HepG2 (cell line): ENCODE data around the gene AMPD2. TPM values are rescaled to one million over a fixed set of nuclear protein-coding genes. Genes with fewer than 3 reads are reported as not detected.

Source experiments
- AKAP8 ChIP-seq: sonication (generic); formaldehyde crosslinking; IDR thresholded peaks from 2 replicates; pipeline ENCODE4 v1.5.1; 2020; ENCODE audit warnings: mild to moderate bottlenecking, missing genetic modification reagents
- FOXK1 ChIP-seq: sonication (generic); formaldehyde crosslinking; IDR thresholded peaks from 2 replicates; pipeline ENCODE4 v1.4.0; 2020; ENCODE audit warnings: low read depth, missing genetic modification reagents, borderline replicate concordance
- HNRNPH1 ChIP-seq: fragments of 200-400 bp; formaldehyde crosslinking; optimal IDR thresholded peaks from 2 replicates; pipeline ENCODE3; 2017; ENCODE audit warnings: mild to moderate bottlenecking, low read depth, low read length
- HOXA3 ChIP-seq: sonication (generic); formaldehyde crosslinking; IDR thresholded peaks from 2 replicates; pipeline ENCODE4 v1.5.0; 2020; ENCODE audit warnings: missing genetic modification reagents
- IKZF1 ChIP-seq: fragments of 450-650 bp; IDR thresholded peaks from 2 replicates; pipeline ENCODE4 v1.7.1; 2016
- MBNL3 ChIP-seq: fragments of 250-450 bp; sonication (Bioruptor Pico); conservative IDR thresholded peaks from 2 replicates; pipeline ENCODE4 v1.8.0; 2022; ENCODE audit warnings: mild to moderate bottlenecking, inconsistent platforms
- MED13 ChIP-seq: sonication (generic); formaldehyde crosslinking; IDR thresholded peaks from 2 replicates; pipeline ENCODE4 v1.5.0; 2020; ENCODE audit warnings: missing genetic modification reagents
- MTA1 ChIP-seq: sonication (generic); formaldehyde crosslinking; IDR thresholded peaks from 2 replicates; pipeline ENCODE4 v1.4.0; 2020; ENCODE audit warnings: missing genetic modification reagents, mild to moderate bottlenecking, borderline replicate concordance
- MTF1 ChIP-seq: sonication (generic); formaldehyde crosslinking; IDR thresholded peaks from 2 replicates; pipeline ENCODE4 v1.5.0; 2020; ENCODE audit warnings: missing genetic modification reagents
- NFKBIZ ChIP-seq: IDR thresholded peaks from 2 replicates; pipeline ENCODE4 v1.6.1; 2018; ENCODE audit warnings: missing genetic modification reagents, missing compliant biosample characterization
- XRCC5 ChIP-seq: fragments of 200-400 bp; formaldehyde crosslinking; optimal IDR thresholded peaks from 2 replicates; pipeline ENCODE3; 2017; ENCODE audit warnings: mild to moderate bottlenecking, low read length
- ZNF235 ChIP-seq: sonication (generic); formaldehyde crosslinking; IDR thresholded peaks from 2 replicates; pipeline ENCODE4 v1.8.1; 2023; ENCODE audit warnings: mild to moderate bottlenecking, missing genetic modification reagents, borderline replicate concordance
- ZNF296 ChIP-seq: sonication (generic); formaldehyde crosslinking; conservative IDR thresholded peaks from 2 replicates; pipeline ENCODE4 v1.5.0; 2020; ENCODE audit warnings: mild to moderate bottlenecking, missing genetic modification reagents
- ZNF337 ChIP-seq: sonication (generic); formaldehyde crosslinking; IDR thresholded peaks from 2 replicates; pipeline ENCODE4 v1.5.1; 2020; ENCODE audit warnings: missing genetic modification reagents, low read depth, mild to moderate bottlenecking, borderline replicate concordance
- ZNF547 ChIP-seq: sonication (generic); formaldehyde crosslinking; IDR thresholded peaks from 2 replicates; pipeline ENCODE4 v1.5.1; 2020; ENCODE audit warnings: mild to moderate bottlenecking, missing genetic modification reagents
- ZNF570 ChIP-seq: sonication (generic); formaldehyde crosslinking; IDR thresholded peaks from 2 replicates; pipeline ENCODE4 v1.4.0; 2020; ENCODE audit warnings: mild to moderate bottlenecking, missing genetic modification reagents, borderline replicate concordance
- ZNF674 ChIP-seq: sonication (generic); formaldehyde crosslinking; IDR thresholded peaks from 2 replicates; pipeline ENCODE4 v1.5.0; 2020; ENCODE audit warnings: low read depth, mild to moderate bottlenecking, missing genetic modification reagents
- polyA plus RNA-seq, 8 experiments: library from polyadenylated mRNA; depleted of rRNA in 3 of 8; stranded (reverse) in 7 of 8; unstranded in 1 of 8; fragments of >200 nt; fragmentation: Illumina TruSeq in 4 of 8; extraction: Trizol in 4 of 8; gene quantifications; 2 replicates each; pipeline versions ENCODE4 v1.2.1 to v1.2.3, GENCODE V29; 2011 to 2016; ENCODE audit warnings: low read depth in 4 of 8, missing spikeins in 1 of 8, mixed read lengths in 1 of 8; ENCODE audit not compliant: insufficient read depth in 1 of 8
- total RNA-seq, 5 experiments: library from RNA; depleted of rRNA; stranded (reverse); fragments of >200 nt; fragmentation: Illumina TruSeq; extraction: Trizol; gene quantifications; 2 replicates each; pipeline ENCODE4 v1.2.3, GENCODE V29; 2016; ENCODE audit warnings: low read depth in 1 of 5
- TF ChIP-seq, protein P1 (sequence below): sonication (generic); formaldehyde crosslinking; IDR thresholded peaks from 2 replicates; pipeline ENCODE4 v1.5.0; 2020; ENCODE audit warnings: missing genetic modification reagents, mild to moderate bottlenecking, borderline replicate concordance
- TF ChIP-seq, protein P2 (sequence below): sonication (generic); formaldehyde crosslinking; IDR thresholded peaks from 2 replicates; pipeline ENCODE4 v1.4.0; 2020; ENCODE audit warnings: missing genetic modification reagents, borderline replicate concordance
- TF ChIP-seq, protein P3 (sequence below): sonication (generic); formaldehyde crosslinking; IDR thresholded peaks from 2 replicates; pipeline ENCODE4 v1.5.0; 2020; ENCODE audit warnings: missing genetic modification reagents
- TF ChIP-seq, protein P4 (sequence below): sonication (generic); formaldehyde crosslinking; IDR thresholded peaks from 2 replicates; pipeline ENCODE4 v1.4.0; 2020; ENCODE audit warnings: missing genetic modification reagents
- TF ChIP-seq, protein P5 (sequence below): sonication (generic); formaldehyde crosslinking; IDR thresholded peaks from 2 replicates; pipeline ENCODE4 v1.9.0; 2021; ENCODE audit warnings: missing genetic modification reagents, borderline replicate concordance

Gene AMPD2
- total and polyA plus RNA-seq, 2 of the 13 experiments (the other 11 are each of a cell fraction or from before 2014, with no cell fraction given) = 62.3 to 82.0 TPM

DNA sequence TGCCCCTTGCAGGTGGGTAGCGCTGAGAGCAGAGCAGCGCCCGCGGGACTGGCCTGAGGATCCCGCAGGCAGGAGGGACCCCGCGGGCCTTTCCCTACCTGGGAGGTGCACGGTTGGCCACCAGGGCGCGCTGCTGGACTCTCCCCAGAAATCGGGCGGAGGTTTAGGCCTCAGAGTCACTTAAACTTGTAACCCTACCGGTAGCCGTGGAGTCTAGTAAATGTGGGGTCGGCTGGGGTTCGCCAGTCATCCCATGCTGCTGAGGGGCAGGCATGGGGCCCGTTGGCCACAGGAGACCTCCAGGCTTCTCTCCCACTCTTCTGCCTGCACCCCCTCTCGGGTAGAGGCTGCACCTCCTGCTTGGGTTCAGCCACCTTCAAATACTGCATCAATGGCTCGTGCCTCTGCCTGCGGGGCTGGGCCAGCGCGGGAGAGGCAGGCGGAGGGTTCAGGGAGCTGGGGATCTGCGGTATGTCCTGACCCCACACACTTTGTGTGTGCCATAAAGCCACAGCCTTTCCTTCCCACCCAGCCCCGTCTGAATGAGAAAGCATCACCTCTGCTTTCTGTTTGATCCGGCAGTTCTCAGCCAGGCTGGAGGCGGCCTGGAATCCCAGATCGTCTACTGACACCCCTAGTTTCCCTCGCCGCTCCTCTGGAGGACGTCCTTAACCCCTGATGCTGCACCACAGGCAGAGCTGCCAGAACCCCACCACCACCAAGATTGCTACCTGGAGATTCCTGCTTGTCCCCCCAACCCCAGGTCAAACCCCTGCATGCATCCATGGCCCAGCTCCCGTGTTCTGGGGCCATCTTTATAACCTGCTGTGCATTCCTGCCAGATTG lies 24.0 kb downstream of the AMPD2 start (continued):
- TF ChIP-seq ZNF674 (CRISPR knock-in tag) (no peak), MTF1 (no peak), HOXA3 (CRISPR knock-in tag) (0 out of 2 replicates have a peak, but pooled peaks have one; percentile 25), ZNF547 (no peak), MTA1 (CRISPR knock-in tag) (0 out of 2 replicates have a peak, but pooled peaks have one; percentile 17), XRCC5 (peak; percentile 89), AKAP8 (CRISPR knock-in tag) (no peak), IKZF1 (no peak), ZNF570 (CRISPR knock-in tag) (no peak), ZNF337 (CRISPR knock-in tag) (no peak), NFKBIZ (CRISPR knock-in tag) (no peak), FOXK1 (CRISPR knock-in tag) (no peak), ZNF235 (no peak), ZNF296 (CRISPR knock-in tag) (no peak), MED13 (CRISPR knock-in tag) (no peak), HNRNPH1 (no peak), MBNL3 (CRISPR knock-in tag) (no peak)
- TF ChIP-seq, protein P1, sequence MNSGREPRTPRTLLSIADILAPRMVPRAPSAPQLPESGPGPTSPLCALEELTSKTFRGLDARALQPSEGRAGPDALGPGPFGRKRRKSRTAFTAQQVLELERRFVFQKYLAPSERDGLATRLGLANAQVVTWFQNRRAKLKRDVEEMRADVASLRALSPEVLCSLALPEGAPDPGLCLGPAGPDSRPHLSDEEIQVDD (CRISPR knock-in tag) = no peak
- TF ChIP-seq, protein P2, sequence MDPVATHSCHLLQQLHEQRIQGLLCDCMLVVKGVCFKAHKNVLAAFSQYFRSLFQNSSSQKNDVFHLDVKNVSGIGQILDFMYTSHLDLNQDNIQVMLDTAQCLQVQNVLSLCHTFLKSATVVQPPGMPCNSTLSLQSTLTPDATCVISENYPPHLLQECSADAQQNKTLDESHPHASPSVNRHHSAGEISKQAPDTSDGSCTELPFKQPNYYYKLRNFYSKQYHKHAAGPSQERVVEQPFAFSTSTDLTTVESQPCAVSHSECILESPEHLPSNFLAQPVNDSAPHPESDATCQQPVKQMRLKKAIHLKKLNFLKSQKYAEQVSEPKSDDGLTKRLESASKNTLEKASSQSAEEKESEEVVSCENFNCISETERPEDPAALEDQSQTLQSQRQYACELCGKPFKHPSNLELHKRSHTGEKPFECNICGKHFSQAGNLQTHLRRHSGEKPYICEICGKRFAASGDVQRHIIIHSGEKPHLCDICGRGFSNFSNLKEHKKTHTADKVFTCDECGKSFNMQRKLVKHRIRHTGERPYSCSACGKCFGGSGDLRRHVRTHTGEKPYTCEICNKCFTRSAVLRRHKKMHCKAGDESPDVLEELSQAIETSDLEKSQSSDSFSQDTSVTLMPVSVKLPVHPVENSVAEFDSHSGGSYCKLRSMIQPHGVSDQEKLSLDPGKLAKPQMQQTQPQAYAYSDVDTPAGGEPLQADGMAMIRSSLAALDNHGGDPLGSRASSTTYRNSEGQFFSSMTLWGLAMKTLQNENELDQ = no peak
- TF ChIP-seq, protein P3, sequence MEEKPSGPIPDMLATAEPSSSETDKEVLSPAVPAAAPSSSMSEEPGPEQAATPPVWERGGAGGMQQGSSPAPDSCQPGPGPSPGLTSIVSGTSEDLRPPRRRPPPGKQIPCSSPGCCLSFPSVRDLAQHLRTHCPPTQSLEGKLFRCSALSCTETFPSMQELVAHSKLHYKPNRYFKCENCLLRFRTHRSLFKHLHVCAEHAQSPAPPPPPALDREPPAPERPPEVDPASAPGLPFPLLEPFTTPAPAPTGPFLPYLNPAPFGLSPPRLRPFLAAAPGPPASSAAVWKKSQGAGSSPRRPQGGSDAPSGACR (CRISPR knock-in tag) = no peak
- TF ChIP-seq, protein P4, sequence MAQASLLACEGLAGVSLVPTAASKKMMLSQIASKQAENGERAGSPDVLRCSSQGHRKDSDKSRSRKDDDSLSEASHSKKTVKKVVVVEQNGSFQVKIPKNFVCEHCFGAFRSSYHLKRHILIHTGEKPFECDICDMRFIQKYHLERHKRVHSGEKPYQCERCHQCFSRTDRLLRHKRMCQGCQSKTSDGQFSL (CRISPR knock-in tag) = 0 out of 2 replicates have a peak, but pooled peaks have one; percentile 45
- TF ChIP-seq, protein P5, sequence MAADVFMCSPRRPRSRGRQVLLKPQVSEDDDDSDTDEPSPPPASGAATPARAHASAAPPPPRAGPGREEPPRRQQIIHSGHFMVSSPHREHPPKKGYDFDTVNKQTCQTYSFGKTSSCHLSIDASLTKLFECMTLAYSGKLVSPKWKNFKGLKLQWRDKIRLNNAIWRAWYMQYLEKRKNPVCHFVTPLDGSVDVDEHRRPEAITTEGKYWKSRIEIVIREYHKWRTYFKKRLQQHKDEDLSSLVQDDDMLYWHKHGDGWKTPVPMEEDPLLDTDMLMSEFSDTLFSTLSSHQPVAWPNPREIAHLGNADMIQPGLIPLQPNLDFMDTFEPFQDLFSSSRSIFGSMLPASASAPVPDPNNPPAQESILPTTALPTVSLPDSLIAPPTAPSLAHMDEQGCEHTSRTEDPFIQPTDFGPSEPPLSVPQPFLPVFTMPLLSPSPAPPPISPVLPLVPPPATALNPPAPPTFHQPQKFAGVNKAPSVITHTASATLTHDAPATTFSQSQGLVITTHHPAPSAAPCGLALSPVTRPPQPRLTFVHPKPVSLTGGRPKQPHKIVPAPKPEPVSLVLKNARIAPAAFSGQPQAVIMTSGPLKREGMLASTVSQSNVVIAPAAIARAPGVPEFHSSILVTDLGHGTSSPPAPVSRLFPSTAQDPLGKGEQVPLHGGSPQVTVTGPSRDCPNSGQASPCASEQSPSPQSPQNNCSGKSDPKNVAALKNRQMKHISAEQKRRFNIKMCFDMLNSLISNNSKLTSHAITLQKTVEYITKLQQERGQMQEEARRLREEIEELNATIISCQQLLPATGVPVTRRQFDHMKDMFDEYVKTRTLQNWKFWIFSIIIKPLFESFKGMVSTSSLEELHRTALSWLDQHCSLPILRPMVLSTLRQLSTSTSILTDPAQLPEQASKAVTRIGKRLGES (CRISPR knock-in tag) = no peak
